Measurements from ENCODE around the gene CBR3. TPM values are rescaled to one million over a fixed set of nuclear protein-coding genes. Genes with fewer than 3 reads are reported as not detected.

CBR3 gene
- polyA plus RNA-seq, 1 experiment, result 10.2 TPM

- CTCF ChIA-PET, result interaction anchor here (1.0 kb wide), 1 partner anchor 88 kb away, joined by 3 read pairs; no protein-coding TSS in a partner anchor
- no peaks in the 10 kb centered on the region for H3K9me3 ChIP-seq (ENCODE audit: control insufficient read depth, insufficient read depth, low read length)
- no peak overlapping the region for H3K4me3 ChIP-seq (ENCODE audit: low read depth, low read length)
- no peak for DNase-seq (ENCODE audit: low read depth, low spot score)
- H3K27ac ChIP-seq (ENCODE audit: low read depth, low read length), result peak overlapping the region; percentile 31
- no peak for TF ChIP-seq CTCF (IDR thresholded peaks at IDR 0.05; ENCODE audit: low read depth, low read length)
- no peaks in the 10 kb centered on the region for H3K27me3 ChIP-seq (ENCODE audit: control insufficient read depth, insufficient read depth, low read length)
- POLR2A ChIA-PET, result no interaction called here
Measured at GRCh38 chr21:36171741-36172331, 37.0 kb downstream of the CBR3 start.

GRCh38 chr21:36174780-36175179 is 39.9 kb downstream of the CBR3 start:
- CTCF ChIA-PET, result no interaction called here
- Histone ChIP-seq H3K9me3 (ENCODE audit: control insufficient read depth, insufficient read depth, low read length) (no peaks in the 10 kb centered on the region), H3K4me3 (ENCODE audit: low read depth, low read length) (no peak overlapping the region), H3K27ac (ENCODE audit: low read depth, low read length) (no peak overlapping the region), H3K27me3 (ENCODE audit: control insufficient read depth, insufficient read depth, low read length) (no peaks in the 10 kb centered on the region)
- no peak for DNase-seq (ENCODE audit: low read depth, low spot score)
- TF ChIP-seq CTCF (IDR thresholded peaks at IDR 0.05; ENCODE audit: low read depth, low read length), result no peak
- POLR2A ChIA-PET, result no interaction called here

GRCh38 chr21:36175771-36176565 is 41.1 kb downstream of the CBR3 start:
- no peak for DNase-seq (ENCODE audit: low read depth, low spot score)
- ChIA-PET CTCF (no interaction called here), POLR2A (interaction anchor here (0.6 kb wide), 1 partner anchor 144 kb away, joined by 3 read pairs; the partner anchor contains the start of gene MORC3)
- Histone ChIP-seq H3K9me3 (ENCODE audit: control insufficient read depth, insufficient read depth, low read length) (no peaks in the 10 kb centered on the region), H3K27ac (ENCODE audit: low read depth, low read length) (no peak overlapping the region), H3K27me3 (ENCODE audit: control insufficient read depth, insufficient read depth, low read length) (no peaks in the 10 kb centered on the region), H3K4me3 (ENCODE audit: low read depth, low read length) (no peak overlapping the region)
- TF ChIP-seq CTCF (IDR thresholded peaks at IDR 0.05; ENCODE audit: low read depth, low read length), result no peak

GRCh38 chr21:36178349-36178748 is 43.5 kb downstream of the CBR3 start:
- no peak for TF ChIP-seq CTCF (IDR thresholded peaks at IDR 0.05; ENCODE audit: low read depth, low read length)
- CTCF ChIA-PET, result no interaction called here

GRCh38 chr21:36179145-36179544 is 44.3 kb downstream of the CBR3 start:
- H3K9me3 ChIP-seq (ENCODE audit: control insufficient read depth, insufficient read depth, low read length), result no peaks in the 10 kb centered on the region
- ChIA-PET CTCF (no interaction called here), POLR2A (no interaction called here)
- no peaks in the 10 kb centered on the region for H3K27me3 ChIP-seq (ENCODE audit: control insufficient read depth, insufficient read depth, low read length)
- no peak for DNase-seq (ENCODE audit: low read depth, low spot score)
- H3K27ac ChIP-seq (ENCODE audit: low read depth, low read length), result no peak overlapping the region
- H3K4me3 ChIP-seq (ENCODE audit: low read depth, low read length), result no peak overlapping the region
- no peak for TF ChIP-seq CTCF (IDR thresholded peaks at IDR 0.05; ENCODE audit: low read depth, low read length)

More at GRCh38 chr21:36178349-36178748, 43.5 kb downstream of the CBR3 start:
- Histone ChIP-seq H3K4me3 (ENCODE audit: low read depth, low read length) (no peak overlapping the region), H3K27ac (ENCODE audit: low read depth, low read length) (no peak overlapping the region), H3K27me3 (ENCODE audit: control insufficient read depth, insufficient read depth, low read length) (no peaks in the 10 kb centered on the region), H3K9me3 (ENCODE audit: control insufficient read depth, insufficient read depth, low read length) (no peaks in the 10 kb centered on the region)
- DNase-seq (ENCODE audit: low read depth, low spot score), result no peak
- POLR2A ChIA-PET, result no interaction called here

Measured in AG04450 (cell line).